Loucy (cell line): ENCODE results near the gene FAF2.

Experiments used
- CTCF ChIP-seq: fragments of 200-600 bp; sonication (generic); conservative IDR thresholded peaks from 2 replicates; pipeline ENCODE4 v1.5.1; 2014; ENCODE audit warnings: mild to moderate bottlenecking, antibody characterized with exemption, low read length
- EZH2phosphoT487 ChIP-seq: fragments of 200-600 bp; IDR thresholded peaks from 2 replicates; pipeline ENCODE4 v1.6.1; 2018; ENCODE audit warnings: antibody characterized with exemption, mild to moderate bottlenecking, moderate library complexity, borderline replicate concordance

- TF ChIP-seq CTCF (no peak), EZH2phosphoT487 (no peak)
Measured at GRCh38 chr5:176485176-176485575, 37.0 kb downstream of the FAF2 start.
